H1 (cell line): Measurements from ENCODE around the gene PTH1R. TPM values are rescaled to one million over a fixed set of nuclear protein-coding genes. Genes with fewer than 3 reads are reported as not detected.

Experiments used
- CTCF ChIP-seq, 3 experiments: IDR thresholded peaks; 1 replicate in 2 of 3; 2 replicates in 1 of 3; pipeline versions ENCODE4 v1.5.1 to v1.6.1; 2011; ENCODE audit warnings: low read length in 3 of 3, mild to moderate bottlenecking in 3 of 3, inconsistent platforms in 2 of 3, low read depth in 1 of 3, moderate library complexity in 1 of 3; ENCODE audit not compliant: insufficient read depth in 1 of 3; ENCODE audit errors: control extremely low read depth in 1 of 3
- KDM5A ChIP-seq: fragments of 200-600 bp; IDR thresholded peaks from 2 replicates; pipeline ENCODE4 v1.7.1; 2012; ENCODE audit warnings: mild to moderate bottlenecking, low read length, inconsistent platforms, mixed read lengths
- SIN3A ChIP-seq, 2 experiments: IDR thresholded peaks in 1 of 2; conservative IDR thresholded peaks in 1 of 2; 2 replicates each; pipeline ENCODE4 v1.6.1; 2011 to 2012; ENCODE audit warnings: low read length in 2 of 2, improper control_type of control experiment in 1 of 2, low read depth in 1 of 2, mild to moderate bottlenecking in 1 of 2
- TCF12 ChIP-seq: IDR thresholded peaks from 2 replicates; pipeline ENCODE4 v1.6.1; 2011; ENCODE audit warnings: low read depth, mild to moderate bottlenecking, low read length
- polyA plus RNA-seq, 7 experiments: library from polyadenylated mRNA; depleted of rRNA in 3 of 7; stranded (reverse) in 5 of 7; unstranded in 2 of 7; fragments of >200 nt in 5 of 7; fragments of 200-250 nt in 2 of 7; gene quantifications; 1 replicate in 5 of 7; 2 replicates in 1 of 7; 4 replicates in 1 of 7; pipeline versions ENCODE4 v1.2.1 to v1.2.3, GENCODE V29; 2011 to 2013; ENCODE audit warnings: missing spikeins in 2 of 7, mixed read lengths in 2 of 7
- total RNA-seq: library from RNA; stranded (reverse); fragmentation: NEBNext Ultra II Directional; extraction: Animal tissue kit (Norgen Biotek cat#: 25700); gene quantifications from 2 replicates; pipeline ENCODE4 v1.2.1, GENCODE V29; 2021
- TF ChIP-seq, protein P1 (sequence below): IDR thresholded peaks from 2 replicates; pipeline ENCODE4 v1.6.1; 2012; ENCODE audit warnings: inconsistent platforms

PTH1R gene
- total and polyA plus RNA-seq, 2 of the 8 experiments (the other 6 are each of a cell fraction or from before 2014, with no cell fraction given) = 0.57 to 1.5 TPM

- TF ChIP-seq CTCF (IDR thresholded peaks at IDR 0.05; ENCODE audit: control extremely low read depth in 1 of 3, insufficient read depth in 1 of 3, low read depth in 1 of 3, low read length in 3 of 3) (peak in 2 of 3 experiments; percentile 92 to 97; a peak in 3 of 4 replicates), TCF12 (no peak), KDM5A (no peak), SIN3A (conservative IDR thresholded peaks at IDR 0.05 in 1 of 2, IDR thresholded peaks at IDR 0.05 in 1 of 2; ENCODE audit: low read depth in 1 of 2, low read length in 2 of 2) (no peak)
- TF ChIP-seq, protein P1, sequence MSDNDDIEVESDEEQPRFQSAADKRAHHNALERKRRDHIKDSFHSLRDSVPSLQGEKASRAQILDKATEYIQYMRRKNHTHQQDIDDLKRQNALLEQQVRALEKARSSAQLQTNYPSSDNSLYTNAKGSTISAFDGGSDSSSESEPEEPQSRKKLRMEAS = no peak
These were observed 10.6 kb upstream of the PTH1R start (continued) for GRCh38 chr3:46866720-46867549.
